Measurements from ENCODE around the gene FARSB. TPM values are rescaled to one million over a fixed set of nuclear protein-coding genes. Genes with fewer than 3 reads are reported as not detected.

FARSB gene
- polyA plus RNA-seq, 4 donors: 9.2 to 31.9 (median 15.9) TPM

- H3K9me3 ChIP-seq (ENCODE audit: control insufficient read depth in 2 of 2, insufficient read depth in 1 of 2, low read depth in 1 of 2, low read length in 1 of 2): no peaks in the 10 kb centered on the region
- FAIRE-seq: no peak
- 28 to 30% (median 28%) methylated on average over 10 of the region's 10 CpGs for WGBS, 3 donors
- no peaks in the 10 kb centered on the region for H3K4me1 ChIP-seq (ENCODE audit: control insufficient read depth in 3 of 3, insufficient read depth in 2 of 3, low read depth in 1 of 3, low read length in 2 of 3)
- H3K36me3 ChIP-seq (ENCODE audit: control insufficient read depth in 3 of 3, insufficient read depth in 2 of 3, low read depth in 1 of 3, low read length in 3 of 3): no peaks in the 10 kb centered on the region
- H3K27me3 ChIP-seq (ENCODE audit: control insufficient read depth in 3 of 3, insufficient read depth in 3 of 3, low read length in 3 of 3): peaks cover 0 to 3% (median 2%) of the 10 kb centered on the region in 3 donors
- no peak overlapping the region for H3K4me3 ChIP-seq (ENCODE audit: low read depth in 1 of 3, low read length in 3 of 3)
- DNase-seq: peak; percentile 77 to 82
- no peak overlapping the region for H3K27ac ChIP-seq (ENCODE audit: low read depth in 1 of 3, low read length in 2 of 3)
These were observed 34.8 kb upstream of the FARSB start for GRCh38 chr2:222690564-222691200.

- Histone ChIP-seq H3K9me3 (ENCODE audit: control insufficient read depth in 2 of 2, insufficient read depth in 1 of 2, low read depth in 1 of 2, low read length in 1 of 2) (no peaks in the 10 kb centered on the region), H3K4me3 (ENCODE audit: low read depth in 1 of 3, low read length in 3 of 3) (no peak overlapping the region), H3K36me3 (ENCODE audit: control insufficient read depth in 3 of 3, insufficient read depth in 2 of 3, low read depth in 1 of 3, low read length in 3 of 3) (no peaks in the 10 kb centered on the region), H3K4me1 (ENCODE audit: control insufficient read depth in 3 of 3, insufficient read depth in 2 of 3, low read depth in 1 of 3, low read length in 2 of 3) (no peaks in the 10 kb centered on the region), H3K27me3 (ENCODE audit: control insufficient read depth in 3 of 3, insufficient read depth in 3 of 3, low read length in 3 of 3) (peaks cover 0 to 3% (median 2%) of the 10 kb centered on the region in 3 donors), H3K27ac (ENCODE audit: low read depth in 1 of 3, low read length in 2 of 3) (no peak overlapping the region)
- DNase-seq (no peak), FAIRE-seq (no peak)
- WGBS, 3 donors: 75 to 87% (median 79%) methylated on average over 2 of the region's 2 CpGs
These were observed 33.4 kb upstream of the FARSB start for GRCh38 chr2:222689322-222689721.

GRCh38 chr2:222688917-222689316 lies 33.0 kb upstream of the FARSB start:
- no peaks in the 10 kb centered on the region for H3K4me1 ChIP-seq (ENCODE audit: control insufficient read depth in 3 of 3, insufficient read depth in 2 of 3, low read depth in 1 of 3, low read length in 2 of 3)
- H3K27ac ChIP-seq (ENCODE audit: low read depth in 1 of 3, low read length in 2 of 3): no peak overlapping the region
- H3K4me3 ChIP-seq (ENCODE audit: low read depth in 1 of 3, low read length in 3 of 3): no peak overlapping the region
- WGBS, 3 donors: 36 to 54% (median 49%) methylated on average over 2 of the region's 2 CpGs
- DNase-seq: no peak
- no peaks in the 10 kb centered on the region for H3K36me3 ChIP-seq (ENCODE audit: control insufficient read depth in 3 of 3, insufficient read depth in 2 of 3, low read depth in 1 of 3, low read length in 3 of 3)
- peaks cover 0 to 3% (median 2%) of the 10 kb centered on the region in 3 donors for H3K27me3 ChIP-seq (ENCODE audit: control insufficient read depth in 3 of 3, insufficient read depth in 3 of 3, low read length in 3 of 3)
- FAIRE-seq: no peak
- H3K9me3 ChIP-seq (ENCODE audit: control insufficient read depth in 2 of 2, insufficient read depth in 1 of 2, low read depth in 1 of 2, low read length in 1 of 2): no peaks in the 10 kb centered on the region

- DNase-seq (no peak), FAIRE-seq (no peak)
- Histone ChIP-seq H3K27me3 (ENCODE audit: control insufficient read depth in 3 of 3, insufficient read depth in 3 of 3, low read length in 3 of 3) (peaks cover 0 to 2% (median 0%) of the 10 kb centered on the region in 3 donors), H3K36me3 (ENCODE audit: control insufficient read depth in 3 of 3, insufficient read depth in 2 of 3, low read depth in 1 of 3, low read length in 3 of 3) (no peaks in the 10 kb centered on the region), H3K27ac (ENCODE audit: low read depth in 1 of 3, low read length in 2 of 3) (no peak overlapping the region), H3K4me3 (ENCODE audit: low read depth in 1 of 3, low read length in 3 of 3) (no peak overlapping the region), H3K9me3 (ENCODE audit: control insufficient read depth in 2 of 2, insufficient read depth in 1 of 2, low read depth in 1 of 2, low read length in 1 of 2) (no peaks in the 10 kb centered on the region), H3K4me1 (ENCODE audit: control insufficient read depth in 3 of 3, insufficient read depth in 2 of 3, low read depth in 1 of 3, low read length in 2 of 3) (no peaks in the 10 kb centered on the region)
- WGBS, 3 donors: 73 to 77% (median 74%) methylated on average over 5 of the region's 5 CpGs
These were observed 30.3 kb upstream of the FARSB start for GRCh38 chr2:222686086-222686750.

GRCh38 chr2:222683805-222684204 lies 27.9 kb upstream of the FARSB start:
- no peaks in the 10 kb centered on the region for H3K9me3 ChIP-seq (ENCODE audit: control insufficient read depth in 2 of 2, insufficient read depth in 1 of 2, low read depth in 1 of 2, low read length in 1 of 2)
- no peak overlapping the region for H3K4me3 ChIP-seq (ENCODE audit: low read depth in 1 of 3, low read length in 3 of 3)
- no peaks in the 10 kb centered on the region for H3K4me1 ChIP-seq (ENCODE audit: control insufficient read depth in 3 of 3, insufficient read depth in 2 of 3, low read depth in 1 of 3, low read length in 2 of 3)
- H3K27ac ChIP-seq (ENCODE audit: low read depth in 1 of 3, low read length in 2 of 3): no peak overlapping the region
- 62 to 80% (median 64%) methylated on average over 3 of the region's 3 CpGs for WGBS, 3 donors
- peaks cover 0 to 2% (median 0%) of the 10 kb centered on the region in 3 donors for H3K27me3 ChIP-seq (ENCODE audit: control insufficient read depth in 3 of 3, insufficient read depth in 3 of 3, low read length in 3 of 3)
- no peak for FAIRE-seq
- H3K36me3 ChIP-seq (ENCODE audit: control insufficient read depth in 3 of 3, insufficient read depth in 2 of 3, low read depth in 1 of 3, low read length in 3 of 3): no peaks in the 10 kb centered on the region
- no peak for DNase-seq

GRCh38 chr2:222677981-222678380 lies 22.1 kb upstream of the FARSB start:
- Histone ChIP-seq H3K27ac (ENCODE audit: low read depth in 1 of 3, low read length in 2 of 3) (no peak overlapping the region), H3K36me3 (ENCODE audit: control insufficient read depth in 3 of 3, insufficient read depth in 2 of 3, low read depth in 1 of 3, low read length in 3 of 3) (no peaks in the 10 kb centered on the region), H3K4me3 (ENCODE audit: low read depth in 1 of 3, low read length in 3 of 3) (no peak overlapping the region), H3K9me3 (ENCODE audit: control insufficient read depth in 2 of 2, insufficient read depth in 1 of 2, low read depth in 1 of 2, low read length in 1 of 2) (no peaks in the 10 kb centered on the region), H3K27me3 (ENCODE audit: control insufficient read depth in 3 of 3, insufficient read depth in 3 of 3, low read length in 3 of 3) (peaks cover 0 to 11% (median 0%) of the 10 kb centered on the region in 3 donors), H3K4me1 (ENCODE audit: control insufficient read depth in 3 of 3, insufficient read depth in 2 of 3, low read depth in 1 of 3, low read length in 2 of 3) (no peaks in the 10 kb centered on the region)
- 70 to 80% (median 74%) methylated on average over 3 of the region's 3 CpGs for WGBS, 3 donors
- DNase-seq (no peak), FAIRE-seq (no peak)

- WGBS, 3 donors: 85 to 92% (median 89%) methylated on average over 5 of the region's 5 CpGs
- DNase-seq (no peak), FAIRE-seq (no peak)
- Histone ChIP-seq H3K27me3 (ENCODE audit: control insufficient read depth in 3 of 3, insufficient read depth in 3 of 3, low read length in 3 of 3) (peaks cover 0 to 38% (median 11%) of the 10 kb centered on the region in 3 donors), H3K4me1 (ENCODE audit: control insufficient read depth in 3 of 3, insufficient read depth in 2 of 3, low read depth in 1 of 3, low read length in 2 of 3) (no peaks in the 10 kb centered on the region), H3K9me3 (ENCODE audit: control insufficient read depth in 2 of 2, insufficient read depth in 1 of 2, low read depth in 1 of 2, low read length in 1 of 2) (no peaks in the 10 kb centered on the region), H3K36me3 (ENCODE audit: control insufficient read depth in 3 of 3, insufficient read depth in 2 of 3, low read depth in 1 of 3, low read length in 3 of 3) (no peaks in the 10 kb centered on the region), H3K4me3 (ENCODE audit: low read depth in 1 of 3, low read length in 3 of 3) (no peak overlapping the region), H3K27ac (ENCODE audit: low read depth in 1 of 3, low read length in 2 of 3) (no peak overlapping the region)
These were observed 18.0 kb upstream of the FARSB start for GRCh38 chr2:222673883-222674282.

GRCh38 chr2:222673273-222673672 lies 17.4 kb upstream of the FARSB start:
- Histone ChIP-seq H3K9me3 (ENCODE audit: control insufficient read depth in 2 of 2, insufficient read depth in 1 of 2, low read depth in 1 of 2, low read length in 1 of 2) (no peaks in the 10 kb centered on the region), H3K4me1 (ENCODE audit: control insufficient read depth in 3 of 3, insufficient read depth in 2 of 3, low read depth in 1 of 3, low read length in 2 of 3) (no peaks in the 10 kb centered on the region), H3K36me3 (ENCODE audit: control insufficient read depth in 3 of 3, insufficient read depth in 2 of 3, low read depth in 1 of 3, low read length in 3 of 3) (no peaks in the 10 kb centered on the region), H3K27ac (ENCODE audit: low read depth in 1 of 3, low read length in 2 of 3) (no peak overlapping the region), H3K4me3 (ENCODE audit: low read depth in 1 of 3, low read length in 3 of 3) (no peak overlapping the region), H3K27me3 (ENCODE audit: control insufficient read depth in 3 of 3, insufficient read depth in 3 of 3, low read length in 3 of 3) (peaks cover 0 to 38% (median 11%) of the 10 kb centered on the region in 3 donors)
- FAIRE-seq: no peak
- 33 to 64% (median 54%) methylated on average over 7 of the region's 7 CpGs for WGBS, 3 donors
- no peak for DNase-seq

All from small intestine (tissue), 7 donors.